ENCODE data around the gene MPLKIP.
A peak's percentile ranks its signal among the peaks of the same experiment; 100 is the strongest.
"Not testable (repeated sequence)": the region's sequence is repeated elsewhere in the genome, so short reads cannot be mapped to it uniquely, and the experiment has no call there.

MPLKIP gene

GRCh38 chr7:40134428-40135316 is at the start of gene MPLKIP, which contains the start of gene SUGCT:
MPLKIP (minus strand) TSS chr7:40134622; CDS start chr7:40134567, 55 bp downstream.
SUGCT (plus strand) TSS chr7:40135005.
- DNase-seq = peak; percentile 88

DNA sequence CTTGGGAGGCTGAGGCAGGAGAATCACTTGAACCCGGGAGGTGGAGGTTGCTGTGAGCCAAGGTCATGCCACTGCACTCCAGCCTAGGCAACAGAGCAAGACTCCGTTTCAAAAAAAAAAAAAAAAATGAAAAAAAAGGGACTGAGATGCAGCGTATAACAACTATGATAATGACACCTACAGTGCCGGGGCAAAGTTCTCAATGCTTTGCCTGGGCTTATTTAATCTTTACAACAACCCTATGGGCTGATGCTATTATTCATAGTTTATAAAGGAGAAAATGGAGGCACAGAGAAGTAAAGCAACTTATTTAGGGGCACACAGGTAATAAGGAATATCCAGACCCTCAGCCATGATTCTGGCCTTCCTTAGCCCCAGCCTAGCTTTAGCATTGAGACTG is 48.0 kb upstream of the MPLKIP start:
- no peak for DNase-seq

DNA sequence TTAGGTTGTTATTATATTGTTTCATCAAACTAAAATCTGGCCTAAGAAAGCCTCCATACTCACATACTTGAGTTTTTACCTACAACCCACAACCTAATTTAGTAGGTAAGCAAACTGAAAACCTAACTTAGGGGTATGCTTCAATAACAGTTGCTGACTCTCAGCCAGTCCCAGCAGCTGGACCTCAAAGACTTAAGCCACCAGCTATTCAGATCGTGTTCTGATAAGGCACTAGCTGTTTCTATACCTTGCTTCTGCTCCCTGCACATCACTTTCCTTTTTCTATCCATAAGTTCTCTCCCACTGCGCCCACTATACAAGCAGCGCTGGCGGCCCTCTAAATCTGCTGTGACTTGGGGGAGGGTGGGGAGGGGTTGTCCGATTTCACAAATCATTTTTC is 42.6 kb upstream of the MPLKIP start:
- DNase-seq = no peak

- no peak for DNase-seq
Measured at GRCh38 chr7:40175725-40176510, 41.5 kb upstream of the MPLKIP start.

GRCh38 chr7:40175256-40175655 is 40.8 kb upstream of the MPLKIP start:
- not testable (repeated sequence) for DNase-seq

DNA sequence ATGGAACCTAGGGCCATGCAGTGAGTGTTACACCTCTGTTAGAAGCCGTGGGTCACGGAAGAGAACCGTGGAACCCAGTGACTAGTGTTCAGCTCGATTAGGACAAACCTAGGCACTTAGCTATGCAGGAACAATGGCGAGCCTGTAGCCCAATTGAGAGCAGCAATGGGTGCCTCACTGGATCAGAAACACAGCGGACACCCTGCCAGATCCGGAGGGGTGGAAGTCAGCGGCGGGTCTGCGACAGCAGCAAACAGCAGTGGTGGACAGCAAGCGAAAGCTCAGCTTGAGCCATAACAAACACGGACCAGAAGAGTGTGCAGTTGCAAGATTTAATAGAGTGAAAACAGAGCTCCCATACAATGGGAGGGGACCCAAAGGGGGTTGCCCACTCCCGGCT is 38.7 kb upstream of the MPLKIP start:
- not testable (repeated sequence) for DNase-seq

DNA sequence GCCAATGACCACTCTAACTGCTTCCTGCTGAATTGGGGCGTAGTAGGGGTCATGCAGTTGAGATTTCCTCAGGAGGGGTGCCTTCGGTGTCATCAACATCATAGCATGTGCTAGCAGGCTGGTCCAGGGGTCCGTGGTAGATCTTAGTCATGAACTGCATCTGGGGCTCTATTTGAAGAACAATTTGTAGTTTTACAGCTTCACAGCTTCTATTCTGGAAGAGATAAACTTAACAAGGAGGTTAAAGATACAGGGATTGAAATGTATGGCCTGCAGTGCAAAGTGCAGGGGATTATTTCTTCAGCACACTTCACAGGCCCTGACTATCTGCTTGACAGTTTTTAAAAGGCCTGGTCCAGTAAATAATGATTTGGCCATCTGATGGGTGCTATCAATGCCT is 33.8 kb upstream of the MPLKIP start:
- not testable (repeated sequence) for DNase-seq

DNA sequence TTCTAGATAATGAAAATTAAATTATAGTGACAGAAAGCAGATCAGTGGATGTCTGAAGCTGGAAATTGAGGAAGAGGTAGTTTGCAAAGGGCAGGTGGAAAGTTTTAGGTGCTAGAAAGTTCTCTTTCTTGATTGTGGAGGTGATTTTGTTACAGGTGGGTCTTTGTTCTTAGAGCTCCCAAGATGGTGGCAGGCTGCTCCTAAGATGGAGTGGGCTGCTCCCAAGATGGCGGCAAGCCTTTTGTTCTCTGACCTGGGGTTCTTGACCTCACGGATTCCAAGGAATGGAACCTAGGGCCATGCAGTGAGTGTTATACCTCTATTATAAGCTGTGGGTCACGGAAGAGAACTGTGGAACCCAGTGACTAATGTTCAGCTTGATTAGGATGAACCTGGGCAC is 32.9 kb upstream of the MPLKIP start:
- DNase-seq = no peak

- DNase-seq = no peak
Measured at GRCh38 chr7:40165216-40165615, 30.8 kb upstream of the MPLKIP start.

- no peak for DNase-seq
Measured at GRCh38 chr7:40162516-40162915, 28.1 kb upstream of the MPLKIP start.

GRCh38 chr7:40156988-40157387 is 22.6 kb upstream of the MPLKIP start:
- DNase-seq = no peak

GRCh38 chr7:40151504-40151903 is 17.1 kb upstream of the MPLKIP start:
- DNase-seq = no peak

DNA sequence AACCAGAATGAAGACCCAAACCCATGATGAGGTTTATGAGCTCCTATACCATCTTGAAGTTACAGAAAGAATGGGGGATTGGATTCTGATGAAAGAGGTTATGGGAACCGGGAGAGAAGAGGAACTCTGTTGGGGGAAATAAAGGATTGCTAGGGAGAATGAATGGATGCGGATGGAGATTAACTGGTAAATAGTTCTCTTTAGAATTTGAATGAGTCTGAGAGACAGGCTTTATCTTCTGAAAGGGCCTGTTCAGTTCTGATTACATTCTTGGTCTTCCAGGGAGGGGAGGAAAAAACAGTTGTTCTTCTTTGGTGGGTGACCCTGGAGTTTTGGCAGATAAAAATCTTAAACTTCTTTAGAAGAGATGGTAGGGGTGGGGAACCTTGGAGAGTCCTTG is 14.2 kb upstream of the MPLKIP start:
- no peak for DNase-seq

GRCh38 chr7:40148247-40148580 is 13.8 kb upstream of the MPLKIP start:
- DNase-seq = not testable (repeated sequence)

- DNase-seq = no peak
Measured at GRCh38 chr7:40147371-40148246, 13.2 kb upstream of the MPLKIP start.

- DNase-seq = not testable (repeated sequence)
Measured at GRCh38 chr7:40145596-40146130, 11.2 kb upstream of the MPLKIP start.

GRCh38 chr7:40141916-40142315 is 7.5 kb upstream of the MPLKIP start:
- DNase-seq = not testable (repeated sequence)

GRCh38 chr7:40139891-40140290 is 5.5 kb upstream of the MPLKIP start:
- DNase-seq = not testable (repeated sequence)

GRCh38 chr7:40138973-40139372 is 4.6 kb upstream of the MPLKIP start:
- DNase-seq = no peak

GRCh38 chr7:40137563-40137962 is 3.1 kb upstream of the MPLKIP start:
- no peak for DNase-seq

GRCh38 chr7:40135317-40135610 is 842 bp upstream of the MPLKIP start:
- no peak for DNase-seq

- DNase-seq = no peak
Measured at GRCh38 chr7:40133561-40134427, 628 bp downstream of the MPLKIP start.
